GM19438 (cell line): ENCODE measurements around the gene ARMH3.
"Not testable (repeated sequence)": the region's sequence is repeated elsewhere in the genome, so short reads cannot be mapped to it uniquely, and the experiment has no call there.

ENCODE experiments used
- ATAC-seq: cut with Tn5 transposase; IDR thresholded peaks from one replicate; pipeline ENCODE4 v1.9.1; 2021; ENCODE audit warnings: low read depth; ENCODE audit not compliant: unreplicated experiment

ARMH3 gene

DNA sequence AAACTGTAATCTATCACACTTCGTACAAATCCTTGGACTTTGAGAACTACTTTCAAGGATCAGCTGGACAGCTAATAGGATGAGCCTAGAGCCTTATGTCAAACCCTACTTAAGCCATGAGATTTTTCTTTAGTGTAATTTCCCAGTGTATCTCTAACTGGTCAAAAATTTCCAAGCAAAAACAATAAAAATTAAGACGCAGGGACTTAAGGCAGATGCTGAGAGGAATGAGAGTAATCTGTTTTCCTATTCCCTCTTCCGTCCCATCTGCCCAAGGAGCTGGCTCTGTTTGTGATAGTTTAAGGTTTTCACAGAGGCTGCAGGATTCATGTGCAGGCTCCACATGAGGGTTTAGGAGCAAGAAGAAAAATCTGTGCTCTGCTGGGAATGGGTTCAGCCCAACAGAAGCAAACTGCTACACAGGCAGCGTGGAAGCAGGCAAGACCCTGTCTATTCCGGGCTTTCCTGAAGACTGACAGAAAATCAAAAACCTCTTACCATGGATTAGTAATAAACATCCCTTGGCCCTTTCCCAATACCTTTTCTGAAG lies 62.2 kb downstream of the ARMH3 start:
- no peak for ATAC-seq

DNA sequence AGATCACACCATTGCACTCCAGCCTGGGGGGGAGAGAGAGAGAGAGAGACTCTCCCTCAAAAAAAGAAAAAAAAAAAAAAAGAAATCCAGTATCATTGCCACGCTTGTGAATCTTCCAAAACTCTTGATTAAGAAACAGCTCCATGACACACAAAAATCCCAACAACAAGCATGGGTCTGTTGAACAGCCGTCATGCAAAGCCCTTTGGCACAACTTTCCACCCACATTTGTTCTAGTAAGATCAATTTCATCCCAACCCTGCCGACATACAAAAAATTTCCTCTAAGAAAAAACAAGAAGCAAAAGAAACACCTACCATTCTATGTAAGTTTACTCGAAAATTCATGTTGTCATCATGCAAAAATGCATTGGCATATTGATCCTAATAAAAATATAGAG lies 62.8 kb downstream of the ARMH3 start:
- ATAC-seq: no peak

GRCh38 chr10:101987136-101987535 lies 68.8 kb downstream of the ARMH3 start:
- no peak for ATAC-seq

- no peak for ATAC-seq
Measured at GRCh38 chr10:101986624-101986971, 69.4 kb downstream of the ARMH3 start.

- not testable (repeated sequence) for ATAC-seq
Measured at GRCh38 chr10:101980677-101981076, 75.3 kb downstream of the ARMH3 start.

GRCh38 chr10:101974091-101974971 lies 81.6 kb downstream of the ARMH3 start:
- ATAC-seq: no peak

GRCh38 chr10:101972761-101973160 lies 83.2 kb downstream of the ARMH3 start:
- no peak for ATAC-seq

DNA sequence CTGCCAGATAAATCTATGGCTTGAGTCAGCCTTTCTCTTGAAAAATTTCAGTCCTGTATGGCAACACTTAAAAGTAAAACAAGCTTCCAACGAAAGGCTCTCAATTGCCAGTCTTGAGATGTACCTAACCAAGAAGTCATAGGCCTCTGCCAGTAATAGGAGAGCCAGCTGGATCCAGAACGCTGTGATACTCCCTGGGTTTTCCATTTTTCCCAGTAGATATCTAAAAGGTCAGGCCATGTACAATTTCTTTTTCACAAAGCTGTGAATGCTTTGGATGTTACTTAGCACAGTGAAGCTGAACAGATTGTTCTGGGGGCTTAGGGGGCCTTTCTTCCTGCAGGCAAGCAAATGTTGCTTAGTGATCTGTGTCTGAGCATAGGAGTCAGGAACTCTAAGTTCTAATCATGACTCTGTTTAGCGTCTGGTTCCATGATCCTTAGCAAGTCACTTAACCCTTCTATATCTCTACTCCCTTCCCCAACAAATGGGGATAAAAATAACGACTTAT lies 86.5 kb downstream of the ARMH3 start:
- no peak for ATAC-seq

DNA sequence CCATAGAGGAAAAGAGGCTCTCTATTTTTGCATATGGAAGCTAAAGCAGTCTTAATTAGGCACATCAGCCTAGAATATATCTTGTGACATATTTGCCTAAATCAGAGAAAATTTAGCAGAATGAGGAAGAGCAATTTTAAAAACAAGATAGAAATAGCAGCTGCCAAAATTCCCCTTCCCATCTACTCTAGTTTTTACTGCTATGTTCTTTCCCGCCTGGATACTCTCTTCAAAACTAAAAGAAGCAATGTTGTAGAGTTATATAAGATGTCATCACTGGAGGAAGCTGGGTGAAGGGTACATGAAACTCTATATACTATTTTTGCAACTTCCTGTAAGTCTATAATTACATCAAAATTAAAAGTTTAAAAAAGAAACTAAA lies 87.0 kb downstream of the ARMH3 start:
- no peak for ATAC-seq

DNA sequence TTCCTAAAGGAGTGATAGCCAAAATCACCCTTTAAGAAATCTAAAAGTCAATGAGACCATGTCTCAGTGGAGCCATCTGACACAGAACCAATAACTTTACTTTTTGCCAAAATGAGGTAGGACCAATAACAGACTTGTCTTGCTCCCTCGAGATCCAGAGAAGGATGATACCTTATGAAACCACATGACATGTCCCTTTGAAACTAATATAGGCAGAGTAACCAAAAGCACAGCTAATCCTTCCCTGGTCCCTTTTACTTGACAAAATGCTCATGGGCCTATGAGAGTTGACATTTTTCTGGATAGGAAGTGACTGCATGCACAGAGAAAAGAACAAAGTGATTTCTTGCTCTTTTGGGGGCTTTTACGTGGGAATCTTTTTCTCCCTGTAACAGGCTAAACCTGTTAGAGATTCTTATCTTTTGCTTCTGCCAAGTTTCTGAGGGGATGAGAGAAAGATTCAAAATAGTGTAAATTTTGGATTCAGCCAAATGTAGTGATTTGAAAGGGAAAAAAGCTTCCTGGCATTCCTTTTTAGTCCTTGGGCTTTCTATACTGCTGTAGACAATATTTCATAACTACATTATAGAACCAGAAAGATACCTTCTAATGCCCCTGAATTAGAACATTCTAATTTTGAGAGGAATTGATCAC lies 87.6 kb downstream of the ARMH3 start:
- no peak for ATAC-seq

DNA sequence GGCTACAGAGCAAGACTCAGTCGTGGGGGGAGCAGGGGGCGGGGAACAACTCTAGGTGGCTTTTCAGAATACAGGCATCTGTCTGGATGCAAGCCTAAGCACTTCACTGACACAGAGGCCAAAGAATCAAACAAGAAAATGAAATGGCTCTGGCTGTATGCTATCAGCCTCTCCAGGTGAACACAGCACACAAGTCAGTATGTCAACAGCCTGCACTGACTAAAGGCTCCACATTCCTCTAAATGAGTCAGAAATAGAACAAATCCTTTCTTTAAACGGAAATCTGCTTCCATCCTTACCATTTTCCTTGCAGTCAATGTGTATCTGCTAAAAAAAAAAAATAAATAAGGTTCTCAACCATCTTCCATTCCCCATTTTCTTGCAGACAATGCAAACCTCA lies 88.3 kb downstream of the ARMH3 start:
- no peak for ATAC-seq

DNA sequence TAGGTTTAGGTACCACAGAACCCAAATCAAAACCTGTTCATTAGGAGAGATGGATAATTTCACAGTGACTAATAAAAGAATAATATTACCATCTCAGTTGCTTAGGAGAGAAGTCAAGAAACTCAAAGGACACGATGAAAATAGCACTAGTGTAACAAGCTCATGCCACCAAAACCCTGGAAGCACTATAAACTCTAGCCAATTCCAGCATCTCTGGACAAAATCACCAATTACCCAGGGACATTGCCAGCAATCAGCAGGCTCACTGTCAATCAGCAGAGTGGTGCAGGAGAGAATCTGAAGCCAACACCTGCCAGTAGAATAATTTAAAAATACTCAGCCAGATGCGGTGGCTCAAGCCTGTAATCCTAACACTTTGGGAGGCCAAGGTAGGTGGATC lies 88.9 kb downstream of the ARMH3 start:
- no peak for ATAC-seq

GRCh38 chr10:101965075-101965765 lies 90.8 kb downstream of the ARMH3 start:
- no peak for ATAC-seq

DNA sequence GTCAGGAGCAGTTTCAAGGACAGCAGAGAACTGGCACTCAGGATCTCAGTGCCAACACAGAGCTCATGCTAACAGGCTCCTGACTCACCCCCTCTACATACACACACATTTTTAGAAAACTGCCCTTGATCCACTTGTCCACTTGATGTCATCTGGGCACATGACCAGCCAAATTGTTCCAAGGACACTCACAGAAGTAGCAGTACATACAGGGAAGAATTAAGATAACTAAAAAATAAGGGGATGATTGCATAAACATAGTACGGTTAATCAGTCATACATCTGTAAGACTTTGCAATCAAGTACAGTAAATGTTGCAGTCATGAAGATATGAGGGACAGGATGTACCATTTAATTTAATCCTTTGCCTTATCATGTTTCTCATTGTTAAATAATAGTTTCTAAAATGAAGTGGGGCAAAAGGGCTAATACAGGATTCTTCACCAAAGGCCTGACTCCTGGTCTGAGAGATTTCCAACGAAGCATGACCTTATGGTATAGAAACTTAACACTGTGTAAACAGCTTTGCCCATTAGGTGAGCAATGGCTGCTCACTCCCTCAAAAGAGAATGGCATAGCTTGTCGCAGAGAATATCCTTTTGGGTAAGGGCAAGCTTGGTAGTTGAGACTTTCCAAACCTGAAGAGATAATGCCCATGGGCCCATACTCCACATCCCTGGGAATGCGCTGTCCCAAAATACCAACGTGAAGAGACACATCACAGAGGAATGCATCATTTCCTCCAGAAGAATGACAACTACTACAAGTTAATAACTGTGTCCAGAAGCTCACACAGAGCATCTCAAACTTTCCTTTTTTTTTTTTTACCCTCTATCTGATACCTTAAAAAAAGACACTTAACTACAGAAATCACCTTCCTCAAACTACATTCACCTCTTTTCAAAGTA lies 94.1 kb downstream of the ARMH3 start:
- no peak for ATAC-seq

- no peak for ATAC-seq
Measured at GRCh38 chr10:101960879-101961395, 95.0 kb downstream of the ARMH3 start.

- ATAC-seq: no peak
Measured at GRCh38 chr10:101959346-101959916, 96.5 kb downstream of the ARMH3 start.

GRCh38 chr10:101958691-101959090 lies 97.3 kb downstream of the ARMH3 start:
- ATAC-seq: no peak

- no peak for ATAC-seq
Measured at GRCh38 chr10:101956898-101957297, 99.1 kb downstream of the ARMH3 start.

DNA sequence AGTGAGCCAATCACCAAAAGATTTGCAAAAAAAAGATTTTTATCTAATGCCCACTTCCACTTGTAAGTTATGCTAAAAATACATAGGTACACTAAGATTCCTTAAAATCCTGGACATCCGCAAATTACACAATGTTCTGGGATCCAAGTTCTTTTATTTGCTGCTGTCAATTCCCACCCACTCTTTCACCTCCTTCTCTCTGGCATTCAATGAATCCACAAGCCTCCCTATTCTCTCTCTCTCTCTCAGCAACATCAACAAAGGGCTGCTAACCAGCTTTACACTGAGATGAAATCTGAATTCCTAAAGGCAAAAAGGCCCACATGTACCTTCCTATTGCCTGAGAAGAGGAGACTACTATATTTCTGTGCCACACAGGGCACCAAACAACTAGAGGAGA lies 99.9 kb downstream of the ARMH3 start:
- ATAC-seq: no peak

GRCh38 chr10:101952191-101952590 lies 103.8 kb downstream of the ARMH3 start:
- no peak for ATAC-seq
